Omental fat pad (tissue), 4 donors: ENCODE results near the gene SEMA3G. TPM values are rescaled to one million over a fixed set of nuclear protein-coding genes. Genes with fewer than 3 reads are reported as not detected.

ENCODE experiments used
- ATAC-seq: fragments of 150-250 bp; one replicate; pipeline ENCODE4 v1.9.1; 2016; ENCODE audit warnings: mild to moderate bottlenecking, moderate library complexity; ENCODE audit not compliant: low FRiP score
- DNase-seq: peaks from one replicate; pipeline ENCODE4 v3.0.0-alpha.2; 2019; ENCODE audit warnings: low spot score
- CTCF ChIP-seq, 3 donors: fragments of 450-650 bp; IDR thresholded peaks; one replicate each; pipeline ENCODE4 v1.5.1; 2016 to 2017; ENCODE audit warnings: antibody characterized with exemption in 3 of 3, mild to moderate bottlenecking in 3 of 3, moderate library complexity in 2 of 3
- total RNA-seq, 4 donors: library from RNA; depleted of rRNA; stranded (reverse); fragments of >200 nt; gene quantifications; one replicate each; pipeline ENCODE4 v1.1.0, GENCODE V29; 2016

The SEMA3G gene
- 100 to 1,000 TPM in 3 of 4 donors, 10 to 100 TPM in 1; 21.3 to 200 (median 131) TPM for total RNA-seq

DNA sequence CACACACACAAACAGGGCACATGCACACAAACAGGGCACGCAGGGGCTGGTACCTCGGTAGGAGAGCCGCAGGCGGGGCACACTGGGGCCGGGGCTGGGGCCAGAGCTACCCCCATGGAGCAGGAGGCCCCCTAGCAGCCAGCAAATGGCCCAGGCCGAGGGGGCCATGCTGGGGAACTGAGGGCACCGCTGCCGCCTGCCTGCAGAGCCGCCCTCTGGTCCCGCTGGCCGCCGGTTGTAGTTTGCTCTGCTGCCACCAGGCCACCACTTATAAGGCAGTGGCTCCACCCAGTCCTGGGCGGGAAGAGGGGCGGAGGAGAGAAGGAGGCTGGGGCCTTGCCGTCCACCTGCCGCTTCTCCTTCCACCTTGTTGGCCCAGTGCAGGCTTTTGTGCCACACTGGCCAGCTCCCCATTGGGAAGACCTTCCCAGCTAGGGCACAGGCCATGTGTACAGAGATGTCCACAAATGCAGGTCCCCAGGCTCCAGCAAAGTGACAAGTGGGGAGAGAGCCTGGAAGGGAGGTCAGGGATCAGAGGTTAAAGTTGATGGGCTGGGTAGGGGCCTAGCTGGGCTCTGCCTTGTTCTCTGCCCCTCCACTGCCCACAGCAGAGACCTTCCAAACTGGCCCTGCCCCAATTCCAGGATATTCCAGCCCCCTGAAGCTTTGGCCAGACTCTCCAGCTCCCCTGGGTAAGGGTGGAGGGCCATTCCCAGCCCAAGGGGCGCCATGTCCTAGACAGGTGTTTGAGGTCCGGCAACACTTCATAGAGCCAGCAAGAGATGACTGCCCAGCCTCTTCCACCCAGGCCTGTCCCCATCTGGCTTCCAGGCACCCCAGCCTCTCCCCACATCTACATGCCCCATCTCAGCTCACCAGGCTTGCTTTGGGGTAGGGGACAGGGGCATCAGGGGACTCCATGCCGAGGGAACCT, at the start of gene SEMA3G:
TSS of gene SEMA3G (minus strand) at position 244 of the 934 bp plus-strand sequence. CDS start at position 168, 76 bp downstream.
- ATAC-seq: no peak
- DNase-seq: no peak
- peak in 1 of 3 donors; percentile 9 for TF ChIP-seq CTCF (IDR thresholded peaks at IDR 0.05)

DNA sequence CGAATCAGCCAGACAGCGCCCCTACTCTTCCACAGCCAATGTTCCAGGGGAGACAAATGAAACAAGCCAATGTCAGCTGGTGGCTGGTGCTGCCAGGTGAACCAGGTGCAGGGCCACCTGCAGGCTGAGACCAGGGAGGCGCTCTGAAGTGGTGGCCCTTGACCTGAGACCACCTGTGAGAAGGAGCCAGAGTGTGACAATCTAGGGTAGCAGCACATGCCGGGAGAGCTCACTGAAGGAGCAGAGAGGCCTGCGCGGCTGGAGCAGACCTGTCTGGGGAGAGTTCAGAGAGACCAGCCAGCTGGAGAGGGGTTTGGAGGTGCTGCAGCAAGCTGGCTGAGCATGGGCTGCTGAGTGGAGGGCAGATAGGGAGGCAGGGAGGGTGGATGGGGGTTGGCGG, 49.5 kb upstream of the SEMA3G start:
- no peak for TF ChIP-seq CTCF (IDR thresholded peaks at IDR 0.05)
- ATAC-seq (no peak), DNase-seq (no peak)

- DNase-seq (no peak), ATAC-seq (no peak)
- no peak for TF ChIP-seq CTCF (IDR thresholded peaks at IDR 0.05)
Observed at GRCh38 chr3:52493232-52494017, 48.5 kb upstream of the SEMA3G start.

- TF ChIP-seq CTCF (IDR thresholded peaks at IDR 0.05): no peak
- no peak for ATAC-seq
- DNase-seq: no peak
Observed at GRCh38 chr3:52492059-52492458, 47.2 kb upstream of the SEMA3G start.

DNA sequence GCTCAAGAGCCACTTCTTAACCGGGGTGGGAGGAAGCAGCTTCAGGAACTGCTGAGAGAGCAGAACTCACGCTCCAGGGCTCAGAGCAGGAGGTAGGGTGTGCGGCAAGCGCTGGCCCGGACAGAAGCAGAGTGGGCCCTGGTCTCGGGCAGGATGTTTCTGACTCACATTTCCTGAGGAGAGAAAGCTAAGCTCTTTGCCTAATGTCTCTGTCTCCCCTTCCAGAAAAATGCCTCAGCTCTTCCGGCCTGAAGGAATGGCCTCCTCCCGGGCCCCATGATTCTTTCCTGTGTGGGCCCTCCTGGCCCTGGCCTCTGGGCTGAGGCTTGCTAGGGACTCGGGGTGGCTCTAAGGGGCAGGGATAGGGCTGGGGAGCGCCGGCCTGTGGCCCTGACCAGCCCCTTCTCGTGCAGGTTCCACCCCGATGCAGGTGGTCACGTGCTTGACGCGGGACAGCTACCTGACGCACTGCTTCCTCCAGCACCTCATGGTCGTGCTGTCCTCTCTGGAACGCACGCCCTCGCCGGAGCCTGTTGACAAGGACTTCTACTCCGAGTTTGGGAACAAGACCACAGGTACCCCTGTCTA, 46.1 kb upstream of the SEMA3G start:
- ATAC-seq (no peak), DNase-seq (no peak)
- no peak for TF ChIP-seq CTCF (IDR thresholded peaks at IDR 0.05)

DNA sequence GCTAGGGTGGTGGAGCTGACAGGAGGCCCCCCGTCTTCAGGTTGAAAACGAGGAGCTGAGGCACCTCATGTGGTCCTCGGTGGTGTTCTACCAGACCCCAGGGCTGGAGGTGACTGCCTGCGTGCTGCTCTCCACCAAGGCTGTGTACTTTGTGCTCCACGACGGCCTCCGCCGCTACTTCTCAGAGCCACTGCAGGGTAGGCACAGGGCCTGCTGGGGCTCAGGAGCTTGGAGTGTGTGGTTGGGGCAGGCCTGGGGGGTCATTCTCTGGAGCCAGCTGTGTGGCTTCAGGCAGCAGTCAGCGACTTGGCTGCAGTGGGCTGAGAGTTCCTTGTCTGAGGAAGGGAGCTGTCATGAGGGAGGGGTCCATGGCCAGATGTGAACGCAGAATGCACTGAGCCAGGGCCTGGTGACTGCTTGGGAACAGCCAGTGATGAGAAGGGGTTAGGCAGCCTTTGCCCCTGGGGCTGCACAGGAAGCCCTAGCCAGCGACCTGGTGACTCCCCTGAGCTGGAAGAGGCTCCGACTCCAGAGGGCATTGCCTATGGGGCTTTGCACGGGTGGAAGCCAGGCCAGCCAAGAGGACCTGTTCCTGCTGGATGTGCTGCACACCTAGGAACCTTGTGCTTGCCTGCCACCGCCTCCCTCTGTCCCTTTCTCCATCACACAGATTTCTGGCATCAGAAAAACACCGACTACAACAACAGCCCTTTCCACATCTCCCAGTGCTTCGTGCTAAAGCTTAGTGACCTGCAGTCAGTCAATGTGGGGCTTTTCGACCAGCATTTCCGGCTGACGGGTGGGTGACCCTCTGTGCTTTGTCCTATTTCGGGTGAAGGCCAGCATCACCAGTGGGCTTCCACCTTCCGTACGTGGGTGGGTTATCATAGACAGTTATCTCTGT, 45.4 kb upstream of the SEMA3G start:
- no peak for TF ChIP-seq CTCF (IDR thresholded peaks at IDR 0.05)
- DNase-seq (no peak), ATAC-seq (no peak)
